ENCODE results near the gene TBL1X.

Gene TBL1X

GRCh38 chrX:9728261-9728660, 263.4 kb downstream of the TBL1X start:
- no peak for DNase-seq (ENCODE audit: extremely low spot score)
- ChIA-PET CTCF (no interaction called here), POLR2A (no interaction called here)
- no peak for TF ChIP-seq CTCF (IDR thresholded peaks at IDR 0.05; ENCODE audit: control extremely low read depth, extremely low read depth, low read depth, missing control alignments)

- POLR2A ChIA-PET: no interaction called here
- CTCF ChIA-PET: no interaction called here
- no peak for TF ChIP-seq CTCF (IDR thresholded peaks at IDR 0.05; ENCODE audit: control extremely low read depth, extremely low read depth, low read depth, missing control alignments)
- no peak for DNase-seq (ENCODE audit: extremely low spot score)
These were observed 264.5 kb downstream of the TBL1X start for GRCh38 chrX:9729171-9729885.

GRCh38 chrX:9730078-9730477, 265.2 kb downstream of the TBL1X start:
- TF ChIP-seq CTCF (IDR thresholded peaks at IDR 0.05; ENCODE audit: control extremely low read depth, extremely low read depth, low read depth, missing control alignments): no peak
- POLR2A ChIA-PET: no interaction called here
- no peak for DNase-seq (ENCODE audit: extremely low spot score)
- CTCF ChIA-PET: no interaction called here

- ChIA-PET CTCF (no interaction called here), POLR2A (no interaction called here)
These were observed 265.9 kb downstream of the TBL1X start for GRCh38 chrX:9730752-9731151.

GRCh38 chrX:9737363-9737762, 272.5 kb downstream of the TBL1X start:
- no peak for TF ChIP-seq CTCF (IDR thresholded peaks at IDR 0.05; ENCODE audit: control extremely low read depth, extremely low read depth, low read depth, missing control alignments)
- ChIA-PET CTCF (no interaction called here), POLR2A (no interaction called here)
- no peak for DNase-seq (ENCODE audit: extremely low spot score)

More at GRCh38 chrX:9730752-9731151, 265.9 kb downstream of the TBL1X start:
- TF ChIP-seq CTCF (IDR thresholded peaks at IDR 0.05; ENCODE audit: control extremely low read depth, extremely low read depth, low read depth, missing control alignments): no peak
- DNase-seq (ENCODE audit: extremely low spot score): no peak

GRCh38 chrX:9738151-9738550, 273.3 kb downstream of the TBL1X start:
- DNase-seq (ENCODE audit: extremely low spot score): no peak
- ChIA-PET POLR2A (no interaction called here), CTCF (no interaction called here)
- no peak for TF ChIP-seq CTCF (IDR thresholded peaks at IDR 0.05; ENCODE audit: control extremely low read depth, extremely low read depth, low read depth, missing control alignments)

All from GM10248 (cell line).